T-helper 1 cell (primary cell): ENCODE measurements around the gene BAHD1.

Experiments
- DNase-seq, 5 donors: peaks; one replicate each; pipeline ENCODE4 v3.0.0-alpha.2; 2012 to 2020

The BAHD1 gene

DNA sequence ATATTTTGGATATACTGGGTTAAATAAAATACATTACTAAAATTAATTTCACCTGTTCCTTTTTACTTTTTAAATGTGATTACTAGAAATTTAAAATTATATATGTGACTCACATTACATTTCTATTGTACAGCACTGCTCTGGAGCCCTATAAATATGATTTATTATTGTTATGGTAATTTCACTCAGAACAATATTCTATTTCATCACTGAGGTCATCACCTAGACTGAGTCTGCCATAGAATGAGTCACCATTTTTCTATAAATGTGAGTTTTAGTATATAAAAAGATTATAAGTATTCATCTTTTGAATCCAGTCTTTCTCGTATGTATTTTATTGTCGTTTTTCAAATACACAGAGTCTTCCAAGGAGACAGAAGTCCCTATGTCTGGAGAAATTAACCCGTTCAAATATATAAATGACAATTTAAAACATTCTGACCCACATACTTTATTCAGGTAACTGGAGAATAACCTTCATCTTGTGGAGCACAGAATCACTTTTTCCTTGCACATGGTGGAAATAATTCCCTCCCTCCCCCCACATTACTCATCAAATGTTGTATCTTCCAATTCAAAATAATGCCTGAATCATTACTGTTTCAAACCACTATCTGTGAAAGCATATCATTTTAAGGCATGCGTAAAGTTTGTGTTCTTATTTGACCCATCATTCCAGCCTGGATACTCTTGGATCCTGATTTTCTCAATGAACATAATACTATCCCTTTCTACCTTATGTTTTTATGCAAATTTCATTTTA, 60.0 kb downstream of the BAHD1 start:
- no peak for DNase-seq

DNA sequence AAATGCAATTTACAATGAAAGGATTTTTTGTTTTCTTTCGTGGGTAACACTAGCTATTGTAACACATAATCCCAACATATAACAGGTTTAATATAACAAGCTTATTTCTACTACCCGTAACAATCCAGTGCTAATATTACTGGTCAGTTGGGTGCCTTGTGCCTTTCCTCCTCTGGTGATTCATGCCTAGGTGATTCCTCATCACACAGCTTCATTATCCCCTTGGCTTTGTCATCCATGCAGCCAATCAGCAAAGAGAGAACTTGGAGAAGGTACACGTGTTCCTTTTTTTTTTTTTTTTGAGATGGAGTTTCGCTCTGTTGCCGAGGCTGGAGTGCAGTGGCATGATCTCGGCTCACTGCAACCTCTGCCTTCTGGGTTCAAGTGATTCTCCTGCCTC, 60.7 kb downstream of the BAHD1 start:
- DNase-seq = no peak

GRCh38 chr15:40506964-40507571, 66.3 kb downstream of the BAHD1 start:
- DNase-seq = peak; percentile 26 to 56 (median 42)

GRCh38 chr15:40508216-40508615, 67.5 kb downstream of the BAHD1 start:
- no peak for DNase-seq

- DNase-seq = no peak
These were observed 69.4 kb downstream of the BAHD1 start for GRCh38 chr15:40510201-40510600.

- DNase-seq = peak in 1 of 5 donors; percentile 21
These were observed 70.3 kb downstream of the BAHD1 start for GRCh38 chr15:40511093-40511471.

DNA sequence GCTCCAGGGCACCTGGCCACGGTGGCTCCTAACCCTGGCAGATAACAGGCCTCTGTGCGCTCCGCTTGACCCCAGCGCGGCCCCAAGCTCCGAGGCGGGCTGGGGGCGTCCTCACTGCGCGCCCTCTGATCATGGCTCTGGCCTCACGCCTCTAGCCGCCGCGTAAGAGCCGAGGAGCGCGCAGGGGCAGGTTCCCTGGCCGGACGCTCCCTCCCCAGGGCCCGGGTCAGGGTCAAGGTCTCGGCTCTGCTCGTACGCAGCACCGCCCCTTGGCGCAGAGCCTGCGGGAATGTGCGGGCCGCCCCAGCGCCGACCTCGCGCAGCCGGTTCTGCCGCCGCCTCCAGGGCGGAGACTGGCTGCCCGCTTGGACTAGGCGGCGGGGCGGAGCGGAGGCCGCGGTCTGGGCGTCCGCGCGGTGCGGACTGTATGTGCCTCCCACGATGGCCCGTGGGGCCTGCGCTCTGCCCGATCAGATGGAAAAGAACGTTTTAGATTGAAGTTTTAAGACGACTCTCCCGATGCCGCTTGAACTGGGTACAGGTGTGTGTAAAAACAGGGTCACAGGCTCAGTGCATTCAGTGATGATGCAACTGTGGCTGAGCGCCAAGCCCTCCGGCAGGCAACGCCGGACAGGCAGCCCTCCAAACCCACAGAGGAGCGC, 70.8 kb downstream of the BAHD1 start:
- DNase-seq = peak in 1 of 5 donors; percentile 23

GRCh38 chr15:40512440-40512839, 71.7 kb downstream of the BAHD1 start:
- no peak for DNase-seq

DNA sequence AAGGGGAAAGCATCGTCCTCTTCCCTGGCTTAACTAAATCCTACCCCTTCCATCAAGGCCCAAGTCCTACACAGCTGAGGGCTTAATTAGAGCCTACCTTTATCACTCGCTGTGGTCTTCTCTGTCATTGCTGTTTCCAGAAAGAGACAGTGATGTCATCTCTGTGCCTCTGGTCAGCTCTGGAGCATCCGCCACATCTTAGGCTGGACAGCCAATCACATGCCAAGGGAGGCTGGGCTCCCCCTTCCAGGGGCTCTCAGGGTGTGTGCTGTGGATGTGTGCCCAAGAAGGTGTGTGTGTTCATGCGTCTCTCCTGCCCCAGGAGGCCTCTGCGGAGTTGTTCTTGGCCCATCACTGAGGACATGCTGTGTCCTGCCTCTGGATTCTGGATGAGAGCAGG, 72.9 kb downstream of the BAHD1 start:
- DNase-seq = no peak

GRCh38 chr15:40516322-40516721, 75.6 kb downstream of the BAHD1 start:
- no peak for DNase-seq
